Measurements from ENCODE around the gene SLC37A2. TPM values are rescaled to one million over a fixed set of nuclear protein-coding genes. Genes with fewer than 3 reads are reported as not detected.

Gene SLC37A2
- total RNA-seq, 1 donor from 2014 or later = 0.64 TPM

- no peak overlapping the region for H3K27ac Mint-ChIP-seq (ENCODE audit: unreplicated experiment)
- H3K4me1 Mint-ChIP-seq (ENCODE audit: unreplicated experiment) = peaks cover 4% of the 10 kb centered on the region
- H3K4me3 Mint-ChIP-seq (ENCODE audit: unreplicated experiment) = no peak overlapping the region
- H3K27me3 Mint-ChIP-seq (ENCODE audit: unreplicated experiment) = no peaks in the 10 kb centered on the region
- no peaks in the 10 kb centered on the region for H3K9me3 Mint-ChIP-seq (ENCODE audit: unreplicated experiment)
- TF ChIP-seq CTCF (IDR thresholded peaks at IDR 0.05) = no peak
- no peak for DNase-seq (ENCODE audit: extremely low spot score, unreplicated experiment)
- H3K36me3 Mint-ChIP-seq (ENCODE audit: unreplicated experiment) = no peaks in the 10 kb centered on the region
Observed at GRCh38 chr11:125056931-125057692, 6.0 kb upstream of the SLC37A2 start.

GRCh38 chr11:125057693-125058016 lies 5.5 kb upstream of the SLC37A2 start:
- Mint-ChIP-seq H3K4me3 (ENCODE audit: unreplicated experiment) (no peak overlapping the region), H3K4me1 (ENCODE audit: unreplicated experiment) (peaks cover 4% of the 10 kb centered on the region), H3K27ac (ENCODE audit: unreplicated experiment) (no peak overlapping the region), H3K27me3 (ENCODE audit: unreplicated experiment) (no peaks in the 10 kb centered on the region), H3K9me3 (ENCODE audit: unreplicated experiment) (no peaks in the 10 kb centered on the region), H3K36me3 (ENCODE audit: unreplicated experiment) (no peaks in the 10 kb centered on the region)
- no peak for TF ChIP-seq CTCF (IDR thresholded peaks at IDR 0.05)
- DNase-seq (ENCODE audit: extremely low spot score, unreplicated experiment) = no peak

- Mint-ChIP-seq H3K9me3 (ENCODE audit: unreplicated experiment) (no peaks in the 10 kb centered on the region), H3K27ac (ENCODE audit: unreplicated experiment) (no peak overlapping the region), H3K27me3 (ENCODE audit: unreplicated experiment) (peaks cover 8% of the 10 kb centered on the region), H3K4me3 (ENCODE audit: unreplicated experiment) (no peak overlapping the region), H3K4me1 (ENCODE audit: unreplicated experiment) (peaks cover 9% of the 10 kb centered on the region), H3K36me3 (ENCODE audit: unreplicated experiment) (no peaks in the 10 kb centered on the region)
- TF ChIP-seq CTCF (IDR thresholded peaks at IDR 0.05) = no peak
- no peak for DNase-seq (ENCODE audit: extremely low spot score, unreplicated experiment)
Observed at GRCh38 chr11:125061281-125061680, 1.8 kb upstream of the SLC37A2 start.

GRCh38 chr11:125062218-125062930 lies 731 bp upstream of the SLC37A2 start:
- H3K4me3 Mint-ChIP-seq (ENCODE audit: unreplicated experiment) = peak overlapping the region; percentile 81
- peaks cover 9% of the 10 kb centered on the region for H3K27me3 Mint-ChIP-seq (ENCODE audit: unreplicated experiment)
- DNase-seq (ENCODE audit: extremely low spot score, unreplicated experiment) = no peak
- no peak for TF ChIP-seq CTCF (IDR thresholded peaks at IDR 0.05)
- H3K27ac Mint-ChIP-seq (ENCODE audit: unreplicated experiment) = peak overlapping the region; percentile 72
- H3K9me3 Mint-ChIP-seq (ENCODE audit: unreplicated experiment) = no peaks in the 10 kb centered on the region
- H3K4me1 Mint-ChIP-seq (ENCODE audit: unreplicated experiment) = peaks cover 5% of the 10 kb centered on the region
- H3K36me3 Mint-ChIP-seq (ENCODE audit: unreplicated experiment) = no peaks in the 10 kb centered on the region

GRCh38 chr11:125063429-125064043 lies 431 bp downstream of the SLC37A2 start:
- no peaks in the 10 kb centered on the region for H3K9me3 Mint-ChIP-seq (ENCODE audit: unreplicated experiment)
- H3K36me3 Mint-ChIP-seq (ENCODE audit: unreplicated experiment) = no peaks in the 10 kb centered on the region
- H3K27me3 Mint-ChIP-seq (ENCODE audit: unreplicated experiment) = peaks cover 9% of the 10 kb centered on the region
- no peak overlapping the region for H3K27ac Mint-ChIP-seq (ENCODE audit: unreplicated experiment)
- peaks cover 5% of the 10 kb centered on the region for H3K4me1 Mint-ChIP-seq (ENCODE audit: unreplicated experiment)
- peak overlapping the region; percentile 81 for H3K4me3 Mint-ChIP-seq (ENCODE audit: unreplicated experiment)
- TF ChIP-seq CTCF (IDR thresholded peaks at IDR 0.05) = no peak
- DNase-seq (ENCODE audit: extremely low spot score, unreplicated experiment) = no peak

Measured in osteocyte (in vitro differentiated cells).